ENCODE results near the gene IQGAP2. TPM values are rescaled to one million over a fixed set of nuclear protein-coding genes. Genes with fewer than 3 reads are reported as not detected.

Gene IQGAP2
- total and polyA plus RNA-seq, 9 donors = 5.4 to 18.9 (median 9.5) TPM

DNA sequence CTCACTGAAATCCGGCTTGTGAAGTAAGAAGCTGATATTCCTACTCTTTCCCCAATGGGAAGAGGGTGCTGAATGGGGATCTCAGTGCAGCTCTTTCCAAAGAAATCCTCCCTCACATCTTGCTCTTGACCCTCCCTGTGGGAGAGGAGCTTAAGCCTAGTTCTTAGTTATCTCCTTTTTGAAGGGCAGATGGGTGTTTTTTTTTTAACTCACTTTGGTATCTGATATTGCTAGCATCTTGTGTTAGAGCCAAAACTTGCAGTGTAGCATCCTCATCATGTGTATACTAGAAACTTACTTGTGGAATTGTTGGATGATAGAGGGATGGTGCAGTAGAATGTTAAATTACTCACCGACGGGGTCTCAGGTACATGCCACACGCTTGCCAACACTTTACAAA is 129.9 kb downstream of the IQGAP2 start:
- no peak for DNase-seq
- Histone ChIP-seq H3K27ac (ENCODE audit: low read length) (no peak overlapping the region), H3K4me1 (ENCODE audit: control insufficient read depth, insufficient read depth, low read length) (no peaks in the 10 kb centered on the region), H3K36me3 (ENCODE audit: control insufficient read depth, insufficient read depth, low read length) (no peaks in the 10 kb centered on the region), H3K4me3 (ENCODE audit: low read length) (no peak overlapping the region), H3K27me3 (ENCODE audit: control insufficient read depth, insufficient read depth, low read length) (no peaks in the 10 kb centered on the region), H3K9me3 (replicated peaks; ENCODE audit: control insufficient read depth, low read depth, low read length) (no peaks in the 10 kb centered on the region)
- no CpG with 5 or more reads among the region's 4 CpGs for WGBS (ENCODE audit: insufficient coverage)

GRCh38 chr5:76535577-76535976 is 132.5 kb downstream of the IQGAP2 start:
- Histone ChIP-seq H3K4me3 (ENCODE audit: low read length) (no peak overlapping the region), H3K36me3 (ENCODE audit: control insufficient read depth, insufficient read depth, low read length) (no peaks in the 10 kb centered on the region), H3K4me1 (ENCODE audit: control insufficient read depth, insufficient read depth, low read length) (no peaks in the 10 kb centered on the region), H3K27me3 (ENCODE audit: control insufficient read depth, insufficient read depth, low read length) (no peaks in the 10 kb centered on the region), H3K9me3 (replicated peaks; ENCODE audit: control insufficient read depth, low read depth, low read length) (no peaks in the 10 kb centered on the region), H3K27ac (ENCODE audit: low read length) (no peak overlapping the region)
- no peak for DNase-seq
- 100% methylated on average over 1 of the region's 4 CpGs for WGBS (ENCODE audit: insufficient coverage)

- H3K36me3 ChIP-seq (ENCODE audit: control insufficient read depth, insufficient read depth, low read length) = no peaks in the 10 kb centered on the region
- no peaks in the 10 kb centered on the region for H3K9me3 ChIP-seq (replicated peaks; ENCODE audit: control insufficient read depth, low read depth, low read length)
- WGBS (ENCODE audit: insufficient coverage) = no CpG with 5 or more reads among the region's 3 CpGs
- DNase-seq = no peak
- H3K27me3 ChIP-seq (ENCODE audit: control insufficient read depth, insufficient read depth, low read length) = no peaks in the 10 kb centered on the region
- no peak overlapping the region for H3K27ac ChIP-seq (ENCODE audit: low read length)
- H3K4me1 ChIP-seq (ENCODE audit: control insufficient read depth, insufficient read depth, low read length) = no peaks in the 10 kb centered on the region
- no peak overlapping the region for H3K4me3 ChIP-seq (ENCODE audit: low read length)
Observed at GRCh38 chr5:76537073-76537543, 134.0 kb downstream of the IQGAP2 start.

- no peak for DNase-seq
- H3K36me3 ChIP-seq (ENCODE audit: control insufficient read depth, insufficient read depth, low read length) = no peaks in the 10 kb centered on the region
- no peak overlapping the region for H3K4me3 ChIP-seq (ENCODE audit: low read length)
- no peaks in the 10 kb centered on the region for H3K27me3 ChIP-seq (ENCODE audit: control insufficient read depth, insufficient read depth, low read length)
- no peaks in the 10 kb centered on the region for H3K9me3 ChIP-seq (replicated peaks; ENCODE audit: control insufficient read depth, low read depth, low read length)
- no peak overlapping the region for H3K27ac ChIP-seq (ENCODE audit: low read length)
- WGBS (ENCODE audit: insufficient coverage) = 100% methylated on average over 1 of the region's 6 CpGs
- peaks cover 4% of the 10 kb centered on the region for H3K4me1 ChIP-seq (ENCODE audit: control insufficient read depth, insufficient read depth, low read length)
Observed at GRCh38 chr5:76542241-76542640, 139.2 kb downstream of the IQGAP2 start.

- Histone ChIP-seq H3K4me1 (ENCODE audit: control insufficient read depth, insufficient read depth, low read length) (peaks cover 7% of the 10 kb centered on the region), H3K36me3 (ENCODE audit: control insufficient read depth, insufficient read depth, low read length) (no peaks in the 10 kb centered on the region), H3K9me3 (replicated peaks; ENCODE audit: control insufficient read depth, low read depth, low read length) (no peaks in the 10 kb centered on the region), H3K27me3 (ENCODE audit: control insufficient read depth, insufficient read depth, low read length) (no peaks in the 10 kb centered on the region), H3K27ac (ENCODE audit: low read length) (no peak overlapping the region), H3K4me3 (ENCODE audit: low read length) (no peak overlapping the region)
- 62% methylated on average over 7 of the region's 13 CpGs for WGBS (ENCODE audit: insufficient coverage)
- DNase-seq = no peak
Observed at GRCh38 chr5:76542887-76543690, 140.0 kb downstream of the IQGAP2 start.

GRCh38 chr5:76544268-76544926 is 141.3 kb downstream of the IQGAP2 start:
- Histone ChIP-seq H3K4me1 (ENCODE audit: control insufficient read depth, insufficient read depth, low read length) (peaks cover 7% of the 10 kb centered on the region), H3K36me3 (ENCODE audit: control insufficient read depth, insufficient read depth, low read length) (no peaks in the 10 kb centered on the region), H3K4me3 (ENCODE audit: low read length) (no peak overlapping the region), H3K27me3 (ENCODE audit: control insufficient read depth, insufficient read depth, low read length) (no peaks in the 10 kb centered on the region), H3K9me3 (replicated peaks; ENCODE audit: control insufficient read depth, low read depth, low read length) (no peaks in the 10 kb centered on the region), H3K27ac (ENCODE audit: low read length) (no peak overlapping the region)
- WGBS (ENCODE audit: insufficient coverage) = no CpG with 5 or more reads among the region's 4 CpGs
- peak; percentile 73 for DNase-seq

DNA sequence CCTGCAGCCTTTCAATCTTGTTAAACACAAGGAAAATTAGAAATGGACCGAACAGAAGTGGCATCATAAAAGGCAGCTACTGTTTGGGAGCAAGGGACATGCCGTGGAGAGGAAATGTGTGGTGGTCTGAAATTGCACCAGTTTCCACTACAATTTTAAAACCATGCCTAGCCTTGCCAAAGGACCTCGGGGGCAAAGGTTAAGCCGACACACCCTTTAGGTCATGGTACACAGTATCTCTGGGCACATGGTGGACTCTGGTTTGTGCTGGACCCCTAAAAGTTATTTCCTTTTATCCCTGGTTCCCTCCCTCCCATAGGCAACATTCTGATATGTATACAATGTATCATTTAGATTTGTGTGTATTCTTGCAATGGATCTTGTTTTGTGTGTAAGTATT is 142.1 kb downstream of the IQGAP2 start:
- no peak overlapping the region for H3K4me3 ChIP-seq (ENCODE audit: low read length)
- WGBS (ENCODE audit: insufficient coverage) = no CpG with 5 or more reads among the region's 4 CpGs
- no peak overlapping the region for H3K27ac ChIP-seq (ENCODE audit: low read length)
- no peaks in the 10 kb centered on the region for H3K27me3 ChIP-seq (ENCODE audit: control insufficient read depth, insufficient read depth, low read length)
- no peaks in the 10 kb centered on the region for H3K9me3 ChIP-seq (replicated peaks; ENCODE audit: control insufficient read depth, low read depth, low read length)
- H3K36me3 ChIP-seq (ENCODE audit: control insufficient read depth, insufficient read depth, low read length) = no peaks in the 10 kb centered on the region
- H3K4me1 ChIP-seq (ENCODE audit: control insufficient read depth, insufficient read depth, low read length) = peaks cover 7% of the 10 kb centered on the region
- DNase-seq = no peak

- WGBS (ENCODE audit: insufficient coverage) = 56% methylated on average over 7 of the region's 8 CpGs
- H3K36me3 ChIP-seq (ENCODE audit: control insufficient read depth, insufficient read depth, low read length) = no peaks in the 10 kb centered on the region
- H3K27ac ChIP-seq (ENCODE audit: low read length) = peak overlapping the region; percentile 52
- no peak overlapping the region for H3K4me3 ChIP-seq (ENCODE audit: low read length)
- H3K4me1 ChIP-seq (ENCODE audit: control insufficient read depth, insufficient read depth, low read length) = peaks cover 7% of the 10 kb centered on the region
- no peaks in the 10 kb centered on the region for H3K9me3 ChIP-seq (replicated peaks; ENCODE audit: control insufficient read depth, low read depth, low read length)
- H3K27me3 ChIP-seq (ENCODE audit: control insufficient read depth, insufficient read depth, low read length) = no peaks in the 10 kb centered on the region
- DNase-seq = no peak
Observed at GRCh38 chr5:76546497-76547102, 143.5 kb downstream of the IQGAP2 start.

DNA sequence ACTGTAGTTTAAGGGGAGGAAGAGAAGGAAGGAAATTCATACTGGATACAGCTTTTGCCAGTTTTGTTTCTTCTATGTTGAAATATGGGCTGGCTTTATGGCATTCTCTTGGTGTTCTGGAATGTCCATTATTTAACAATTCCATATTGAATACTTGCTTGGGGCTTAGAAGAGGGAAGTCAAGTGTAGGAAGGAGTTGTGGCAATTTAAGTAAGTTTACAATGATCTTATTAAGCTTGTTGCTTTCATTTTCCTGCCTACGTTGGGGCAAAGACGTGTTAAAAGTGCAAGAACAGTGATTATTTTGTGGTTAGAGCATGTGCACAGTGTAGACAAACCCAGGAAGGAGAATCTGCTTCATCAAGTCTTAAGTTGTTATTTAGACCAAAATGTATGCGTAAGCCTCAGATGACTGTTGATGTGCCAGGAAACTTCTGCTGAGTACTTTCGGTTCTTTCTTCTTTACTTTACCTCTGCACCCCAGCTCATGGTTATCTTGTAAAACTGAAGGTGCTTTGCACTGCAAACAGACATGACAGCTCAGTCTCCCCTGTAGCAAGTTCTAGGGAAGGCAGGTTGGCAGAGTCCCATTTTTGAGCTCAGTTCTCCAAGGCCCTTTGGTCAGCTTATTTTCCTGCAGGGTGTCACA is 144.3 kb downstream of the IQGAP2 start:
- no peaks in the 10 kb centered on the region for H3K9me3 ChIP-seq (replicated peaks; ENCODE audit: control insufficient read depth, low read depth, low read length)
- H3K27ac ChIP-seq (ENCODE audit: low read length) = peak overlapping the region; percentile 52
- no peaks in the 10 kb centered on the region for H3K27me3 ChIP-seq (ENCODE audit: control insufficient read depth, insufficient read depth, low read length)
- peak; percentile 81 for DNase-seq
- no peaks in the 10 kb centered on the region for H3K36me3 ChIP-seq (ENCODE audit: control insufficient read depth, insufficient read depth, low read length)
- peaks cover 7% of the 10 kb centered on the region for H3K4me1 ChIP-seq (ENCODE audit: control insufficient read depth, insufficient read depth, low read length)
- 10% methylated on average over 2 of the region's 4 CpGs for WGBS (ENCODE audit: insufficient coverage)
- H3K4me3 ChIP-seq (ENCODE audit: low read length) = no peak overlapping the region
